Endothelial cell (in vitro differentiated cells): ENCODE results near the gene ZBED4. TPM values are rescaled to one million over a fixed set of nuclear protein-coding genes. Genes with fewer than 3 reads are reported as not detected.

ENCODE experiments used
- DNase-seq: peaks from one replicate; pipeline ENCODE4 v3.0.0; 2021; ENCODE audit warnings: low spot score
- H3K27ac Mint-ChIP-seq: one replicate; pipeline ENCODE4 v1.8.0; 2021; ENCODE audit warnings: mixed read lengths, inconsistent platforms; ENCODE audit not compliant: unreplicated experiment
- H3K27me3 Mint-ChIP-seq: one replicate; pipeline ENCODE4 v1.8.0; 2021; ENCODE audit warnings: mild to moderate bottlenecking, moderate library complexity, mixed read lengths, inconsistent platforms; ENCODE audit not compliant: unreplicated experiment
- H3K36me3 Mint-ChIP-seq: one replicate; pipeline ENCODE4 v1.8.0; 2021; ENCODE audit warnings: mild to moderate bottlenecking, low read depth, mixed read lengths, inconsistent platforms; ENCODE audit not compliant: unreplicated experiment
- H3K4me1 Mint-ChIP-seq: one replicate; pipeline ENCODE4 v1.8.0; 2021; ENCODE audit warnings: mild to moderate bottlenecking, mixed read lengths, inconsistent platforms; ENCODE audit not compliant: unreplicated experiment
- H3K4me3 Mint-ChIP-seq: one replicate; pipeline ENCODE4 v1.8.0; 2021; ENCODE audit warnings: mild to moderate bottlenecking, mixed read lengths, inconsistent platforms; ENCODE audit not compliant: unreplicated experiment
- H3K9me3 Mint-ChIP-seq: one replicate; pipeline ENCODE4 v1.8.0; 2021; ENCODE audit warnings: mixed read lengths, inconsistent platforms; ENCODE audit not compliant: unreplicated experiment
- total RNA-seq: library from RNA; stranded (reverse); fragmentation: NEBNext Ultra II Directional; extraction: Animal tissue kit (Norgen Biotek cat#: 25700); gene quantifications from one replicate; pipeline ENCODE4 v1.2.1, GENCODE V29; 2021; ENCODE audit not compliant: unreplicated experiment
- TF ChIP-seq, protein P1 (sequence below): fragments of 200-600 bp; sonication (generic); IDR thresholded peaks from one replicate; pipeline ENCODE4 v1.5.0; 2021; ENCODE audit warnings: antibody characterized with exemption; ENCODE audit not compliant: unreplicated experiment

Gene ZBED4
- total RNA-seq, 1 donor from 2014 or later, result 22.6 TPM

DNA sequence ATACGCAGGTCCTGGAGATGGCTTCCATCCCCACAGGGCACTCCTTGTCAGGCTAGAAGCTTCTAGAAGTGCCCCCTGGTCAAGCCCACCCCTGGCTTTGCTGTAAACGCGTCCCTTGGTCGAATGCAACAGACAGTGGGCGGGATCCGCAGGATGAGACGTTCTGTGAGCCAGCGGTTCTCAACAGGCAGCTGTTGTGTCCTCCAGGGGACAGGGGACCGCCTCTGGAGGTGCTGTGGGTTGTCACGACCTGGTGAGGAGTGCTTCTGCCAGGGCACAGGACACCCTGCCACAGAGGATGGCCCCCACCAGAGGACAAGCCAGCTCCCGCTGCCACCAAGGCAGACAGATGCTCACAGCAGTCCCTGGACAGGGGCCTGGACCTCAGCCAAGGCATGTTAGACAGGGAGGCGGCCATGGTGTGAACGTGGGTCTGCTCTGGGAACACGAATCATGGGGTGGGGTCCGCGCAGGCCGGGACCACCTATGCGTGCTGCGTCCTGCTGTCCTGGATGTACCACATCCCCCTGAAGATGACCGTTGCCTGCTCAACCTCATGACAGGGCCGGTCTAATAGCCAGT lies 76.4 kb downstream of the ZBED4 start:
- Mint-ChIP-seq H3K27ac (no peak overlapping the region), H3K4me3 (no peak overlapping the region)

DNA sequence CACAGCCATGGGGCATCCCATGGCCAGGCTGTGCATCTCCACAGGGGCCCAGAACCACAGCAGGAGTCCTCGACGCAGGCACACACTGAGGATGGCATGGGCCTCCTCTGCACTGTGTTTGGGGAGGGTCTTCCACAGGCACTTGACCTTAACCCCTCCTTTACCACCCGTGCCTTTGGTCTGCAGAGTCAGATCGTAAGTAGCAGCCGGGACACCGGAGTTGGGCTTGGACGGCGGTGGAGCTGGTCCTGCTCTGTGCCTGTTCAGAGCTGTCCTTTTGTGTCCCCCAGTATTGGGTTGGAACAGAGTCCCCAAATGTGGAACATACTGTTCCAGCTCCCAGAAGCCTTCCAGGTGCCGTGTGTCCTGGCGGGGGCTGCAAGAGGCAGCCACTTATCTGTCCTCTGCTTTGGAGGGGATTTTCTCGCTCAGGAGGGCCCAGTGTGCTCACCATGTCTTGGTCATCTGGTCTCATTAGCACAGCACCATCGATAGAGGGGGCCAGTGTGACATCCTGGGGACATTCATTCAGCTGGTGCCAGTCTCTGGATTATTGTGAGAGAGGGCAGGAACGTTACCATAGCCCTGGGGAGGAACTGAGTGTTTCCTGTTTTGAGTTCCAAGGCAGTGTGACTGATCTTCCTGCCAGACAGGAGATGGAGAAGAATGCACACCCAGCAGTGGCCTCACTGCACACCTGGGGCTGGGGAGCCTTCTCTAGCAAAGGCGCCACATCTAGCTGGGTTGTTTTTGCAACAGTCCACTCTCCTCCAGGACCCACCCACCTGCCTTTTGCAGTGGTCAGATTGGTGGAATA lies 77.2 kb downstream of the ZBED4 start:
- DNase-seq, result peak; percentile 70
- Mint-ChIP-seq H3K36me3 (peaks cover 8% of the 10 kb centered on the region), H3K4me3 (peak overlapping the region; percentile 66)

More for the DNA sequence above, 76.4 kb downstream of the ZBED4 start:
- no peaks in the 10 kb centered on the region for H3K9me3 Mint-ChIP-seq
- DNase-seq, result no peak
- H3K4me1 Mint-ChIP-seq, result peaks cover 27% of the 10 kb centered on the region
- H3K27me3 Mint-ChIP-seq, result peaks cover 7% of the 10 kb centered on the region
- TF ChIP-seq, protein P1, sequence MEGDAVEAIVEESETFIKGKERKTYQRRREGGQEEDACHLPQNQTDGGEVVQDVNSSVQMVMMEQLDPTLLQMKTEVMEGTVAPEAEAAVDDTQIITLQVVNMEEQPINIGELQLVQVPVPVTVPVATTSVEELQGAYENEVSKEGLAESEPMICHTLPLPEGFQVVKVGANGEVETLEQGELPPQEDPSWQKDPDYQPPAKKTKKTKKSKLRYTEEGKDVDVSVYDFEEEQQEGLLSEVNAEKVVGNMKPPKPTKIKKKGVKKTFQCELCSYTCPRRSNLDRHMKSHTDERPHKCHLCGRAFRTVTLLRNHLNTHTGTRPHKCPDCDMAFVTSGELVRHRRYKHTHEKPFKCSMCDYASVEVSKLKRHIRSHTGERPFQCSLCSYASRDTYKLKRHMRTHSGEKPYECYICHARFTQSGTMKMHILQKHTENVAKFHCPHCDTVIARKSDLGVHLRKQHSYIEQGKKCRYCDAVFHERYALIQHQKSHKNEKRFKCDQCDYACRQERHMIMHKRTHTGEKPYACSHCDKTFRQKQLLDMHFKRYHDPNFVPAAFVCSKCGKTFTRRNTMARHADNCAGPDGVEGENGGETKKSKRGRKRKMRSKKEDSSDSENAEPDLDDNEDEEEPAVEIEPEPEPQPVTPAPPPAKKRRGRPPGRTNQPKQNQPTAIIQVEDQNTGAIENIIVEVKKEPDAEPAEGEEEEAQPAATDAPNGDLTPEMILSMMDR, result no peak
- H3K36me3 Mint-ChIP-seq, result peaks cover 14% of the 10 kb centered on the region

DNA sequence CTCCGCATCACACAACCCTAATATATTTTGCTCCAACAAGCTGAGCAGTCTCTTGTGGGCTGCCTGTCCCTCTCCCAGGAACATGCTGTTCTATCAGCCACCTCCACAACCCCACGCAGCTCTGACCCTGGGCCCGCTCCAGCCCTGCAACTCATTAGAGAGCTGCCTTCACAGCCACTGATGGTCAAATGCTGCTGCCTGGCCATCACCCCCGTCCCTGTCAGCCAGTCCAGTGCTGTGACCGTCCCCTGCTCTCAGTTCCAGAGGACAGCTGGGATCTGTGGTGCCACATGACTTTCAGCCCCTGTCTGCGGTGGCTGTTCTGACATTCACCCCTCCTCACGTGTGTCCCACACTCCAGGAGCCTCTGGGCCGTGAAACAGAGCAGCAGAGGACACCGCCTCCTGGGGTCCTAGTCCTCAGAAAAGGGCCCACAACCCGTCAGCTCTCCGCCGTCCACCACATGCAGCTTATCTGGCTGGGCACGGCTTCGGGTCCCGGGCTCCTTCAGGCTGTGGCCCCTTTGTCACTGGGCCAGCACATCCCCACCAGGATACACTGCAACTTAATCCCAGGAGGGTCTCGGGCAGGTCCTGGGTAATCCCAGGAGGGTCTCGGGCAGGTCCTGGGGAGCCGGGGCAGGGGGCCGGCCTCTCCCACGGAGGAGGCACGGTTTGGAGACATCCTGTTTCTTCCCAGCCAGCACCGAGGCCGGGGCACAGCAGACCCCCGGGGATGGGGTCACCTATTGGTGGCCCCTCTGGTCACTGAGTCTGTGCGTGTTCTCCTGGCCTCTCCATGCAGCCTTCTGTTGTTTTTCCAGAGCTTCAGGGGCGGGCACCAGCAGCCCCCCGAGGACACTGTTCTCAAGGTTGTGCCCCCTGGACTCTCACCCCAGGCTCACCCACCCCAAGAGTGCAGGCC lies 79.9 kb downstream of the ZBED4 start:
- TF ChIP-seq, protein P1, result no peak
- Mint-ChIP-seq H3K36me3 (no peaks in the 10 kb centered on the region), H3K4me1 (peaks cover 34% of the 10 kb centered on the region), H3K9me3 (no peaks in the 10 kb centered on the region), H3K27me3 (peaks cover 5% of the 10 kb centered on the region), H3K27ac (no peak overlapping the region), H3K4me3 (no peak overlapping the region)
- no peak for DNase-seq

More for the DNA sequence above, 77.2 kb downstream of the ZBED4 start:
- peaks cover 2% of the 10 kb centered on the region for H3K27me3 Mint-ChIP-seq
- TF ChIP-seq, protein P1, result peak; percentile 30
- peak overlapping the region; percentile 57 for H3K27ac Mint-ChIP-seq
- H3K9me3 Mint-ChIP-seq, result no peaks in the 10 kb centered on the region
- H3K4me1 Mint-ChIP-seq, result peaks cover 22% of the 10 kb centered on the region

DNA sequence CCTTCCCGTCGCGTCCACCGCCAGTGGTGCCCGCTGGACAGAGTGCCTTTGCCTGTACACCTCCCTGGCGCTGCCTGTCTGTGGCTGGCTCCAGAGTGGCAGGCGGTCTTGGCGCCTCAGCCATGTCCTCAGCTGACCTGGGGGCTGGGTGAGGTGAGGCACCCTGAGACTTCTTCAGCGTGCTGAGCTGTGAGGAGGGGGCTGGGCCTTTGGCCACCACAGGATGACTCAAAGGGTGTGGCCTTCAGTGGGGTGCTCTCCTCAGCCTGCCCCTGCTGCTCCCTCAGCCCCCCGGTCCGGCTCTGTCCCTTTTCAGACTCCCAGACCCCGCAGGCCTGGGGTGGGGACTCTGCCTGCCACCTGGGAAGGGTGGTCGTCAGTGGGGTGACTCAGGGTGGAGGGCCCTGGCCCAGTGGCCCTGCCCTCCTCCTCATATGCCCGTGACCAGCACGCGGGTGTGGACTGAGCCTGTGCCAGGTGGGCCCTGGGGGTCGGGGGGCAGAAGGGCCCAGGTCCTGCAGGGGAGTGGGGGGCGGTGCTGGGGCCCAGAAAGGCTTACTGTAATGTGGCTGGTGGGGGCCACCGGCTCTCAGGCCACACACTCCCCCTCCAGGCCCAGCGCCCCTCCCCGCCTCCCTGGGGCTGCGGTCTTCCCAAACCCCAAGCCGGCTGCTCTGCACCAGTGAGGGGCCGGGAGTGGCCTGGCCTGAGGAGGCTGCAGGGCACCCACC lies 80.7 kb downstream of the ZBED4 start:
- H3K4me3 Mint-ChIP-seq, result no peak overlapping the region
- H3K27me3 Mint-ChIP-seq, result peaks cover 6% of the 10 kb centered on the region
- H3K9me3 Mint-ChIP-seq, result no peaks in the 10 kb centered on the region

More for the DNA sequence above, 80.7 kb downstream of the ZBED4 start:
- no peak overlapping the region for H3K27ac Mint-ChIP-seq
- peaks cover 40% of the 10 kb centered on the region for H3K4me1 Mint-ChIP-seq
- TF ChIP-seq, protein P1, result no peak
- DNase-seq, result no peak
- no peaks in the 10 kb centered on the region for H3K36me3 Mint-ChIP-seq
